Right renal pelvis (tissue), 4 donors: ENCODE measurements around the gene DCBLD1. TPM values are rescaled to one million over a fixed set of nuclear protein-coding genes. Genes with fewer than 3 reads are reported as not detected.

ENCODE experiments used
- DNase-seq, 4 donors: peaks; one replicate each; pipeline ENCODE4 v3.0.0-alpha.2; 2013; ENCODE audit warnings: low read depth in 4 of 4, low spot score in 3 of 4, missing footprints in 1 of 4
- polyA plus RNA-seq, 4 donors: library from polyadenylated mRNA; unstranded; fragments of 120-200 nt; gene quantifications; one replicate each; pipeline ENCODE4 v1.2.1, GENCODE V29; 2013; ENCODE audit not compliant: insufficient read length in 4 of 4

The DCBLD1 gene
- polyA plus RNA-seq, 4 donors = 9.8 to 13.9 (median 10.9) TPM

GRCh38 chr6:117521791-117522502 lies 39.5 kb downstream of the DCBLD1 start:
- no peak for DNase-seq

GRCh38 chr6:117525607-117526006 lies 43.1 kb downstream of the DCBLD1 start:
- DNase-seq = no peak

GRCh38 chr6:117530467-117531242 lies 48.2 kb downstream of the DCBLD1 start:
- no peak for DNase-seq

GRCh38 chr6:117531346-117531745 lies 48.9 kb downstream of the DCBLD1 start:
- no peak for DNase-seq

GRCh38 chr6:117531809-117532725 lies 49.6 kb downstream of the DCBLD1 start:
- DNase-seq = no peak

- no peak for DNase-seq
Observed at GRCh38 chr6:117533775-117534174, 51.3 kb downstream of the DCBLD1 start.

- no peak for DNase-seq
Observed at GRCh38 chr6:117534974-117535373, 52.5 kb downstream of the DCBLD1 start.

- no peak for DNase-seq
Observed at GRCh38 chr6:117536317-117536716, 53.8 kb downstream of the DCBLD1 start.

- DNase-seq = no peak
Observed at GRCh38 chr6:117538615-117539014, 56.1 kb downstream of the DCBLD1 start.

- no peak for DNase-seq
Observed at GRCh38 chr6:117540670-117541069, 58.2 kb downstream of the DCBLD1 start.

- no peak for DNase-seq
Observed at GRCh38 chr6:117542493-117542892, 60.0 kb downstream of the DCBLD1 start.

GRCh38 chr6:117544716-117545115 lies 62.2 kb downstream of the DCBLD1 start:
- DNase-seq = no peak

- no peak for DNase-seq
Observed at GRCh38 chr6:117545161-117545595, 62.7 kb downstream of the DCBLD1 start.

- no peak for DNase-seq
Observed at GRCh38 chr6:117546674-117547073, 64.2 kb downstream of the DCBLD1 start.

- peak; percentile 42 to 59 (median 48) for DNase-seq
Observed at GRCh38 chr6:117547688-117548621, 65.5 kb downstream of the DCBLD1 start.

- DNase-seq = no peak
Observed at GRCh38 chr6:117548797-117549301, 66.4 kb downstream of the DCBLD1 start.

GRCh38 chr6:117549611-117550010 lies 67.1 kb downstream of the DCBLD1 start:
- no peak for DNase-seq

- no peak for DNase-seq
Observed at GRCh38 chr6:117550078-117550600, 67.7 kb downstream of the DCBLD1 start.

- no peak for DNase-seq
Observed at GRCh38 chr6:117550618-117551242, 68.3 kb downstream of the DCBLD1 start.
